MCF 10A (cell line): Measurements from ENCODE around the gene TRIM41. TPM values are rescaled to one million over a fixed set of nuclear protein-coding genes. Genes with fewer than 3 reads are reported as not detected.

Experiments
- BruUV-seq: library from RNA; stranded (reverse); fragments of 400-500 nt; replicated peaks from 2 replicates; lab custom pipeline; 2021; lab: Mats Ljungman, UMichigan
- CTCF ChIA-PET: fragments of 300-600 bp; sonication (Branson Sonifier 250); formaldehyde crosslinking; extraction: SDS; loops from one replicate; lab custom pipeline; 2021; ENCODE audit warnings: antibody characterized with exemption, inconsistent platforms; lab: Yijun Ruan, JAX
- POLR2A ChIA-PET: fragments of 300-600, 350-650 bp; sonication (Branson Sonifier 250); formaldehyde crosslinking; extraction: SDS; loops from one replicate; lab custom pipeline; 2020; ENCODE audit warnings: antibody characterized with exemption, inconsistent platforms; lab: Yijun Ruan, JAX
- DNase-seq: peaks from one replicate; pipeline ENCODE4 v3.0.0-alpha.2; 2018; ENCODE audit not compliant: unreplicated experiment
- H3K27ac Mint-ChIP-seq: one replicate; pipeline ENCODE4 v1.8.0; 2022; ENCODE audit warnings: mild to moderate bottlenecking, low read depth, mixed read lengths; ENCODE audit not compliant: unreplicated experiment
- H3K27me3 Mint-ChIP-seq: one replicate; pipeline ENCODE4 v1.8.0; 2022; ENCODE audit warnings: mixed read lengths; ENCODE audit not compliant: insufficient read depth, unreplicated experiment
- H3K36me3 Mint-ChIP-seq: one replicate; pipeline ENCODE4 v1.8.0; 2022; ENCODE audit warnings: mild to moderate bottlenecking, moderate library complexity, mixed read lengths; ENCODE audit not compliant: insufficient read depth, unreplicated experiment
- H3K4me1 Mint-ChIP-seq: one replicate; pipeline ENCODE4 v1.8.0; 2022; ENCODE audit warnings: mixed read lengths; ENCODE audit not compliant: insufficient read depth, unreplicated experiment
- H3K4me3 Mint-ChIP-seq: one replicate; pipeline ENCODE4 v1.8.0; 2022; ENCODE audit warnings: mild to moderate bottlenecking, moderate library complexity, mixed read lengths; ENCODE audit not compliant: unreplicated experiment
- H3K9me3 Mint-ChIP-seq: one replicate; pipeline ENCODE4 v1.8.0; 2022; ENCODE audit warnings: mixed read lengths; ENCODE audit not compliant: unreplicated experiment
- intact Hi-C: fragments of 100-400 bp; cut with micrococcal nuclease; formaldehyde crosslinking; loops from 2 replicates; pipeline ENCODE4 v1.14.1; 2022
- total RNA-seq: library from RNA; stranded (reverse); gene quantifications from 2 replicates; pipeline ENCODE4 v1.2.3, GENCODE V29; 2022
- TF ChIP-seq, protein P1 (sequence below): fragments of 200-600 bp; IDR thresholded peaks from one replicate; pipeline ENCODE4 v1.8.0; 2022; ENCODE audit warnings: antibody characterized with exemption, mild to moderate bottlenecking; ENCODE audit not compliant: unreplicated experiment

The TRIM41 gene
- total RNA-seq, 1 experiment from 2014 or later = 49.4 TPM

DNA sequence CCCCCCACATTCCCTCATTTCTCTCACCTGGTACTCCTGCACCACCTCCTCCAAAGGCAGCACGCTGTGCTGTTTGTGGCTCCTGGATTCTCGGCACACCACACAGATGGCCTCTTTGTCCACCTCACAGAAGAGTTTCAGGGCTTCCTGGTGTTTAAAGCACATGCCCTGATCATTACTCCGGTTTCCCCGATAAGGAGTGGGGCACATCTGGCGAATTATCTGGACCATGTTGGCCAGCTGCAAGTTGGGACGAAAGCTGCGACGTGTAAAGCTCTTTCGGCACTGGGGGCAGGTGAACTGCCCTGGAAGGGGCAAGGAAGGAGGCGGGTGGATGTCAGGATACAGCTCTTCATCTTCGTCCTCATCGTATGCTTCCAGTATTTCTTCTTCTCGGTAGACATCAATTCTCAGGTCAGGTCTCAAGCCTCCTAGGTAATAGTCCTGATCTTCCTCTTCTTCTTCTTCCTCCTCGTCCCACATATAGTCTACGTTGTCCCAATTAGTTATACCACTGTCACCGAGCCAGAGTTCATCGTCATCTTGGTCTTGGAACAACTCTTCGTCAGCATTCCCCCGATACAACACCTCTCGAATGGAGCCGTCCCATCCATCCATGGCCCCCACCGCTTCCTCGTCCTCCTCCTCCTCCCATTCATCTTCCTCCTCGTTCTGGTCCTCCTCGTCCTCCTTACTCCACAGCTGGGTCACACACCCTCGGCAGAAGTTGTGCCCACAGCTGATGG, 37.1 kb downstream of the TRIM41 start:
- TF ChIP-seq, protein P1, sequence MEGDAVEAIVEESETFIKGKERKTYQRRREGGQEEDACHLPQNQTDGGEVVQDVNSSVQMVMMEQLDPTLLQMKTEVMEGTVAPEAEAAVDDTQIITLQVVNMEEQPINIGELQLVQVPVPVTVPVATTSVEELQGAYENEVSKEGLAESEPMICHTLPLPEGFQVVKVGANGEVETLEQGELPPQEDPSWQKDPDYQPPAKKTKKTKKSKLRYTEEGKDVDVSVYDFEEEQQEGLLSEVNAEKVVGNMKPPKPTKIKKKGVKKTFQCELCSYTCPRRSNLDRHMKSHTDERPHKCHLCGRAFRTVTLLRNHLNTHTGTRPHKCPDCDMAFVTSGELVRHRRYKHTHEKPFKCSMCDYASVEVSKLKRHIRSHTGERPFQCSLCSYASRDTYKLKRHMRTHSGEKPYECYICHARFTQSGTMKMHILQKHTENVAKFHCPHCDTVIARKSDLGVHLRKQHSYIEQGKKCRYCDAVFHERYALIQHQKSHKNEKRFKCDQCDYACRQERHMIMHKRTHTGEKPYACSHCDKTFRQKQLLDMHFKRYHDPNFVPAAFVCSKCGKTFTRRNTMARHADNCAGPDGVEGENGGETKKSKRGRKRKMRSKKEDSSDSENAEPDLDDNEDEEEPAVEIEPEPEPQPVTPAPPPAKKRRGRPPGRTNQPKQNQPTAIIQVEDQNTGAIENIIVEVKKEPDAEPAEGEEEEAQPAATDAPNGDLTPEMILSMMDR = no peak
- peak; percentile 32 for DNase-seq
- intact Hi-C loops = loop anchor here (2.0 kb wide), 2 partner anchors 13 to 37 kb away; partner anchors contain the start of gene TRIM41
- Mint-ChIP-seq H3K9me3 (no peaks in the 10 kb centered on the region), H3K36me3 (peaks cover 70% of the 10 kb centered on the region), H3K27ac (peak overlapping the region; percentile 89), H3K4me3 (peak overlapping the region; percentile 86), H3K4me1 (peaks cover 23% of the 10 kb centered on the region), H3K27me3 (no peaks in the 10 kb centered on the region)
- POLR2A ChIA-PET = interaction anchor here (0.6 to 12.6 kb wide), 14 partner anchors 14 to 400 kb away, joined by 3 to 476 read pairs (median 7); partner anchors contain the start of genes RACK1, TRIM41 and TRIM7
- BruUV-seq = TSS peak; percentile 25
- CTCF ChIA-PET = interaction anchor here (0.6 to 1.8 kb wide), 8 partner anchors 10 to 1179 kb away, joined by 3 to 16 read pairs (median 4); partner anchors contain the start of gene RACK1

DNA sequence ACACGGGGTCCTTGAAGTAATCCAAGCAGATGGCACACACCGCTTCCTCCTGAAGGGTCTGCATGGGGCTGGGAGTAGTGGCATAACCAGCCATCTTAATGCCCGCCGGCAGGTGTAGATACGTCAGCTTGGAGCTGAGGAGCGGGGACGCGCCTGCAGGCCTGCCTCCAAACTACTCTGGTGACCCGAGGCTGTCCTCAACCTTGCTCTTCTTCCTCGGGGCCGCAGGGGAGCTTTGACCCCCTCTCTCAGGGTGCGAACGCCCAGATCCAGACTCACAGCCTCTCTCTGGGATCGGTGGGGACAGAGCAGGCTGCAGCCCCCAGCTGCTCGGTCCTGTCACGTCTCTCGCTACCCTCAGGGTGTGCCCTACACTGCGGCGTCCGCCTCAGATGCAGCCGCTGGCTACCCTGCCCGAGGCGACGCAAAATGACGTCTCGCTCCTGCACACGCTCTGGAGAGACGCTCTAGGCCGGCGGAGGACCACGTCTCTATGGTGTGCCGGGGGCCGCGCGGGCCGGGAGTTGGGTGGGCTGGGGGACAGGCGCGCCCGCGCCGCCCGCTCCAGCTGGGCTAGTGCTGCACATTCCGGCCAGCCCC, 37.7 kb downstream of the TRIM41 start, which contains the start of gene TRIM52:
Gene TRIM52, minus strand, starts transcription at position 424 of the 600 bp plus-strand sequence. Its CDS starts 330 bp downstream, at position 94.
- Mint-ChIP-seq H3K36me3 (peaks cover 65% of the 10 kb centered on the region), H3K27ac (peak within 1 kb of the TSS; percentile 89), H3K4me3 (peak within 1 kb of the TSS; percentile 86), H3K4me1 (peaks cover 23% of the 10 kb centered on the region), H3K27me3 (no peaks in the 10 kb centered on the region), H3K9me3 (no peaks in the 10 kb centered on the region)
- DNase-seq = peak; percentile 91
- BruUV-seq = no TSS peak
- ChIA-PET CTCF (interaction anchor here (0.6 to 1.8 kb wide), 8 partner anchors 9 to 393 kb away, joined by 3 to 16 read pairs (median 6); partner anchors contain the start of gene RACK1), POLR2A (interaction anchor here (0.6 to 12.6 kb wide), 22 partner anchors 10 to 472 kb away, joined by 3 to 476 read pairs (median 4); partner anchors contain the start of genes MGAT1, RACK1, TRIM41 and TRIM7)
- intact Hi-C loops = loop anchor here (1.0 to 2.0 kb wide), 3 partner anchors 14 to 73 kb away; partner anchors contain the start of gene TRIM41
- TF ChIP-seq, protein P1 = no peak

- peak; percentile 83 for DNase-seq
These were observed 38.4 kb downstream of the TRIM41 start for GRCh38 chr5:181261320-181262049.

More at GRCh38 chr5:181261320-181262049, 38.4 kb downstream of the TRIM41 start:
- CTCF ChIA-PET = interaction anchor here (0.9 to 1.5 kb wide), 3 partner anchors 10 to 73 kb away, joined by 3 to 8 read pairs (median 4); partner anchors contain the start of gene TRIM7
- peak overlapping the region; percentile 89 for H3K27ac Mint-ChIP-seq
- H3K9me3 Mint-ChIP-seq = no peaks in the 10 kb centered on the region
- H3K27me3 Mint-ChIP-seq = no peaks in the 10 kb centered on the region
- POLR2A ChIA-PET = interaction anchor here (0.6 to 12.6 kb wide), 16 partner anchors 10 to 473 kb away, joined by 3 to 476 read pairs (median 5); partner anchors contain the start of genes MGAT1, RACK1, TRIM41 and TRIM7
- peak overlapping the region; percentile 86 for H3K4me3 Mint-ChIP-seq
- peaks cover 24% of the 10 kb centered on the region for H3K4me1 Mint-ChIP-seq
- H3K36me3 Mint-ChIP-seq = peaks cover 59% of the 10 kb centered on the region
- intact Hi-C loops = loop anchor here (1.0 to 2.0 kb wide), 3 partner anchors 15 to 73 kb away; partner anchors contain the start of gene TRIM41
- TF ChIP-seq, protein P1 = no peak
- TSS peak; percentile 13 for BruUV-seq
